SU-DHL-6 (cell line): ENCODE results near the gene BMP2K.

ENCODE experiments used
- H2AFZ ChIP-seq: fragments of 200-600 bp; sonication (generic); 2 replicates; pipeline ENCODE4 v1.6.1; 2014; ENCODE audit warnings: low read depth, mild to moderate bottlenecking, moderate library complexity, mixed read lengths, antibody characterized with exemption, low read length; ENCODE audit not compliant: severe bottlenecking
- H3F3A ChIP-seq: fragments of 200-600 bp; shearing (Covaris generic); 2 replicates; pipeline ENCODE4 v1.6.0; 2016; ENCODE audit warnings: antibody characterized with exemption, mild to moderate bottlenecking; ENCODE audit not compliant: insufficient read depth
- H3K27ac ChIP-seq: fragments of 200-600 bp; sonication (generic); 2 replicates; pipeline ENCODE4 v1.5.1; 2016; ENCODE audit warnings: low read depth, mild to moderate bottlenecking, low read length, moderate library complexity, mixed read lengths
- H3K27me3 ChIP-seq: fragments of 200-600 bp; sonication (generic), shearing (Covaris generic); 2 replicates; pipeline ENCODE4 v1.6.0; 2014; ENCODE audit warnings: mild to moderate bottlenecking, low read length
- H3K36me3 ChIP-seq: fragments of 200-600 bp; sonication (generic); 2 replicates; pipeline ENCODE4 v1.6.1; 2014; ENCODE audit warnings: mild to moderate bottlenecking, low read length, mixed read lengths
- H3K4me2 ChIP-seq: fragments of 300-600, 200-600 bp; shearing (Covaris generic), sonication (generic); 2 replicates; pipeline ENCODE4 v1.6.0; 2014; ENCODE audit warnings: low read length, low read depth, mild to moderate bottlenecking; ENCODE audit not compliant: poor library complexity, severe bottlenecking
- H3K4me3 ChIP-seq: fragments of 200-600 bp; sonication (generic); 2 replicates; pipeline ENCODE4 v1.5.1; 2014; ENCODE audit warnings: antibody characterized with exemption, low read length, mild to moderate bottlenecking, mixed read lengths; ENCODE audit not compliant: insufficient read depth, poor library complexity, severe bottlenecking
- H3K79me2 ChIP-seq: fragments of 200-600 bp; sonication (generic); 2 replicates; pipeline ENCODE4 v1.6.1; 2014; ENCODE audit warnings: mild to moderate bottlenecking, low read length, moderate library complexity; ENCODE audit not compliant: insufficient read depth
- H3K9ac ChIP-seq: fragments of 200-600 bp; sonication (generic); 2 replicates; pipeline ENCODE4 v1.7.0; 2014; ENCODE audit warnings: mild to moderate bottlenecking, low read length
- H3K9me2 ChIP-seq: fragments of 200-600 bp; sonication (generic); replicated peaks from 2 replicates; pipeline ENCODE4 v1.6.1; 2014; ENCODE audit warnings: low read length; ENCODE audit not compliant: insufficient read depth
- H3K9me3 ChIP-seq: fragments of 200-600 bp; sonication (generic); 2 replicates; pipeline ENCODE4 v1.6.1; 2014; ENCODE audit warnings: low read length, mixed read lengths; ENCODE audit not compliant: insufficient read depth
- H4K20me1 ChIP-seq: fragments of 200-600 bp; sonication (generic); 2 replicates; pipeline ENCODE4 v1.6.1; 2014; ENCODE audit warnings: low read depth, mild to moderate bottlenecking, antibody characterized with exemption, low read length, moderate library complexity, mixed read lengths
- CTCF ChIP-seq: fragments of 200-600 bp; sonication (generic); IDR thresholded peaks from one replicate; pipeline ENCODE4 v1.5.1; 2017; ENCODE audit warnings: antibody characterized with exemption, mild to moderate bottlenecking, low read length, moderate library complexity; ENCODE audit not compliant: insufficient read depth, poor library complexity, severe bottlenecking
- EZH2phosphoT487 ChIP-seq: fragments of 200-600 bp; sonication (generic), shearing (Covaris generic); conservative IDR thresholded peaks from 2 replicates; pipeline ENCODE4 v1.6.1; 2018; ENCODE audit warnings: mild to moderate bottlenecking, antibody characterized with exemption, low read length, moderate library complexity, mixed read lengths

Gene BMP2K

GRCh38 chr4:78764498-78764961 is 11.6 kb upstream of the BMP2K start:
- Histone ChIP-seq H3K79me2 (no peaks in the 10 kb centered on the region), H3F3A (0 out of 2 replicates have a peak, but pooled peaks cover 4% of the 10 kb centered on the region), H3K27me3 (no peaks in the 10 kb centered on the region), H3K36me3 (no peaks in the 10 kb centered on the region), H2AFZ (no peak overlapping the region), H3K9ac (no peak overlapping the region), H3K4me3 (no peak overlapping the region), H3K4me2 (no peak overlapping the region), H4K20me1 (no peaks in the 10 kb centered on the region), H3K9me3 (no peaks in the 10 kb centered on the region), H3K27ac (no peak overlapping the region), H3K9me2 (no peaks in the 10 kb centered on the region)
- no peak for TF ChIP-seq CTCF
- no peak for TF ChIP-seq EZH2phosphoT487

GRCh38 chr4:78765432-78766006 is 10.6 kb upstream of the BMP2K start:
- H3K4me2 ChIP-seq: peak overlapping the region; percentile 68
- no peak overlapping the region for H3K4me3 ChIP-seq
- no peak for TF ChIP-seq CTCF
- no peak for TF ChIP-seq EZH2phosphoT487
- no peaks in the 10 kb centered on the region for H4K20me1 ChIP-seq
- H3F3A ChIP-seq: 0 out of 2 replicates have a peak, but pooled peaks cover 4% of the 10 kb centered on the region
- H2AFZ ChIP-seq: peak overlapping the region; percentile 84
- no peaks in the 10 kb centered on the region for H3K9me3 ChIP-seq
- no peaks in the 10 kb centered on the region for H3K27me3 ChIP-seq
- no peaks in the 10 kb centered on the region for H3K9me2 ChIP-seq
- H3K79me2 ChIP-seq: no peaks in the 10 kb centered on the region
- no peak overlapping the region for H3K27ac ChIP-seq
- H3K36me3 ChIP-seq: no peaks in the 10 kb centered on the region
- no peak overlapping the region for H3K9ac ChIP-seq

GRCh38 chr4:78766026-78766425 is 10.1 kb upstream of the BMP2K start:
- H2AFZ ChIP-seq: peak overlapping the region; percentile 84
- 0 out of 2 replicates have a peak, but pooled peaks cover 4% of the 10 kb centered on the region for H3F3A ChIP-seq
- H4K20me1 ChIP-seq: no peaks in the 10 kb centered on the region
- H3K27ac ChIP-seq: 0 out of 2 replicates have a peak overlapping the region, but pooled peaks have one; percentile 24
- H3K9me3 ChIP-seq: no peaks in the 10 kb centered on the region
- H3K27me3 ChIP-seq: no peaks in the 10 kb centered on the region
- H3K9ac ChIP-seq: peak overlapping the region; percentile 21; the same call in 1 of the 2 replicates
- H3K79me2 ChIP-seq: no peaks in the 10 kb centered on the region
- peak overlapping the region; percentile 68 for H3K4me2 ChIP-seq
- TF ChIP-seq EZH2phosphoT487 (no peak), CTCF (no peak)
- H3K36me3 ChIP-seq: no peaks in the 10 kb centered on the region
- H3K9me2 ChIP-seq: no peaks in the 10 kb centered on the region
- H3K4me3 ChIP-seq: peak overlapping the region; percentile 16
